ENCODE data around the gene ZFYVE16.
"Not testable (repeated sequence)": the region's sequence is repeated elsewhere in the genome, so short reads cannot be mapped to it uniquely, and the experiment has no call there.

Gene ZFYVE16

GRCh38 chr5:80407735-80408483, at the start of gene ZFYVE16:
Gene ZFYVE16, plus strand, starts transcription at chr5:80408064. Its CDS starts 26,084 bp downstream, at chr5:80434148.
- DNase-seq, result peak; percentile 88 to 96 (median 94)

DNA sequence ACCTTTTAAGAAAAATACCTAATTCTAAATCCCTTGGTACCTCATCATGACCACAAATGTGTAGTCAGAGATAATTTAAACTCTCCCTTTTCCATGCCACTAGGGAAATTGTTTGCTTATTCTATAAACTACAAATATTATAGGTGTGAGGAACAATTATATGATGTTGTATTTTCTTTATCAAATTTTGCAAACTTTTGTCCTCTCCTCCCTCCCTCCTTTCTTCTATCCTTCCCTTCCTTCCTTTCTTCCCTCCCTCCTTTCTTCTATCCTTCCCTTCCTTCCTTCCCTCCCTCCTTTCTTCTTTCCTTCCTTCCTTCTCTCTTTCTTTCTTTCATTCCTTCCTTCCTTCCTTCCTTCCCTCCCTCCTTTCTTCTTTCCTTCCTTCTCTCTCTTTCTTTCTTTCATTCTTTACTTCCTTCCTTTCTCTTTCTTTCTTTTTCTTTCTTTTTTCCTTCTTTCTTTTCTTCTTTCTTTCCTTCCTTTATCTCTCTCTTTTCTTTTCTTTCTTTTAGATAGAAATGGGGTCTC, 46.9 kb upstream of the ZFYVE16 start:
- DNase-seq, result no peak

GRCh38 chr5:80364892-80365291, 43.0 kb upstream of the ZFYVE16 start:
- no peak for DNase-seq

DNA sequence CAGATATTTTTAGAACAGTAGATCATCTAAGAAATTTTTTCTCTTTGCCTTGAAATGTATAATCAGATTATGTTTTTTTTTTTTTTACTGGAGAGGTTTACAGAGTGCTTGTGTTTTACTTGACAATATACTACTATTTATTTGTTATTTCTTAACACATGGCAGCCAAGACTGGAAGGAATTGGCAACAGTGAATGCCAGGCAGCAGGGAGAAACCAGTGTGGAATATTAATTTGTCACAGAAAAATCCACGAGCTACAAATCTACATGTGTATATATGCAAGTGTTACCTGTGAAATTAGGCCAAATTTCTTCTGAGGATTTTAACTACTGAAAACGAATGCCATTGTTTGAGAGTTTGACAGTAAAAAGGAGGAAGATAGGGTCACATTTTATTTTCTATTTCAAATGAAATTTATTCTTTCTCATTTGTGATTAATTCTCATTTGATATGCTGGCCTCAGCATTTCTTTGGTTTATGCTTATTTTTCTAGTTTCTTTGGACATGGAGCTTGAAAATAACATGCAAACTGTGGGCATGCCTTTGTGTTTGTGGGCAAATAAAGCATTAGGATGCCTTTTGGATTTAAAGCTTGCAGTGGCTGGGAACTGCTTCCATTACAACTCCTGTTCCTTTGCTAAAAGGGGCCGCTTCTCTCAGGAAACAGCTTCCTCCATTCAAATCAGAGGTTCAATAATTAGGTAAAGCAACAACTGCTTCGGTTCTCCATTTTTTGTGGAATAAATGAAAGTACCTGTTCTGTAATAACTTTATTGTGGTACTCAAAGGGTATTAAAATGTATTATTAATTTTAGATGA, 39.0 kb upstream of the ZFYVE16 start:
- DNase-seq, result no peak

- no peak for DNase-seq
Measured at GRCh38 chr5:80369521-80369920, 38.3 kb upstream of the ZFYVE16 start.

DNA sequence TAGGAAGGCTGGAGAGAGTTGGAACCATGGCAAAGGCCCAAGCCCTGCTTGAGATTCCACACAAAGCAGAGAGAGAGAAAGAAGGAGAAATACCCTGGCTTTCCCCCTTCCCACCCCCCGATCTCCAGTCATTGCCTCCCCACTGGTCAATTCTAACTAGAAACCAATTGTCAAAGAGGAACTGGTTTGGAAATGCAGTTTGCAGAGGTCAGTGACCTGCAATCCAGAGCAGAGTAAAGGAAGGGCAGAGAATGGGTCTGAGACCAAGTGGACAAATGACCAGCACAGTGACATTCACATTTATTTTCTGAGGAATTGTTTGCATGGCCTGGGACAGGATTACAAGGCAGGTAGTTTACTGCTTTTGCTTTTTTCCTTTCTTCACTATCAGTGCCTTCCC, 37.5 kb upstream of the ZFYVE16 start:
- no peak for DNase-seq

DNA sequence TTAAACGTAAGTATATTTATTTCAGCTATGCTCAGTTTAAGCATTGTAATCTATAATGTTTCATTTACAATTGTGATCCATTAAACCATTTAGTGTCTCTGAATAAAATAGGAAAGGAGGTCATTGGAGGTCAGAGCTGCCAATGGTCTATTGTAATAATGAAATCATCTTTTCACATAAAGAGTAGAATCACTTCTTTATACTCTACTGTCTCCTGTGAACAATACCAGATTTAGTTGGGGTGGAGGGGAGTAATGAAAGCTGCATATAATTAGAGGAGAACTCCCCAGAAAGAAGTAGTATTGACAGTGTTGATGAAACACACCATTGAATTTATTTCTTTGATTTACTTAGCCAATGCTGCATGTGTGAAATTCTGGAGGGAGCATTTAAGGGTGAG, 35.1 kb upstream of the ZFYVE16 start:
- DNase-seq, result no peak

GRCh38 chr5:80374188-80374587, 33.7 kb upstream of the ZFYVE16 start:
- DNase-seq, result no peak

- no peak for DNase-seq
Measured at GRCh38 chr5:80376557-80376956, 31.3 kb upstream of the ZFYVE16 start.

GRCh38 chr5:80382488-80382887, 25.4 kb upstream of the ZFYVE16 start:
- no peak for DNase-seq

GRCh38 chr5:80387063-80387768, 20.6 kb upstream of the ZFYVE16 start:
- no peak for DNase-seq

- DNase-seq, result no peak
Measured at GRCh38 chr5:80389580-80389979, 18.3 kb upstream of the ZFYVE16 start.

DNA sequence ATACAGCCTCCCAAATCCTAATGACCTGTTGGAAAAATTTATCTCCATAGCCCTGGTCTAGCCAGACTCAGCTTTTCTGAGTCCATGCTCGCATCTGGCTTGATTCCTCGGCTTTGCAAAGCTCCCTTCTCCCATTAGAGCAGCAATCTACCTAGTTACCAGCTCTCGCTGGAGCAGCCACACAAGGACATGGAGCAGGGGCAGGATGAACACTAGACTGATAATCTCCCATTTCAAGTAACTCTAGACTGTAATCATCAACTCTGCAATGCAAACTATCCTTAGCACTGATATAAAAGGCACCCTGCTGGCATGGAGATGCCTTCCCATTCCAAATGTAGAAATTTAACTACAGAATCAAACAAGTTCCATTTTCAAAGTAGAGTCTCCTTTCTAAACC, 17.5 kb upstream of the ZFYVE16 start:
- DNase-seq, result not testable (repeated sequence)

- not testable (repeated sequence) for DNase-seq
Measured at GRCh38 chr5:80391267-80391666, 16.6 kb upstream of the ZFYVE16 start.

- DNase-seq, result no peak
Measured at GRCh38 chr5:80399526-80400239, 8.2 kb upstream of the ZFYVE16 start.

DNA sequence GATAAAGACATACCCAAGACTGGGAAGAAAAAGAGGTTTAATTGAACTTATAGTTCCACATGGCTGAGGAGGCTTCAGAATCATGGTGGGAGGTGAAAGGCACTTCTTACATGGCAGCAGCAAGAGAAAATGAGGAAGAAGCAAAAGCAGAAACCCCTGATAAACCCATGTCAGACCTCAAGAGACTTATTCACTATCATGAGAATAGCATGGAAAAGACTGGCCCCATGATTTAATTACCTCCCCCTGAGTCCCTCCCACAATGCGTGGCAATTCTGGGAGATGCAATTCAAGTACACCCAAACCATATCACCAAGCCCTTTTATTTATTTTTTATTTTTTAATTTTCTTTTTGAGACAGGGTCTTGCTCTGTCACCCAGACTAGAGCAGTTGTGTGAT, 7.5 kb upstream of the ZFYVE16 start:
- DNase-seq, result not testable (repeated sequence)

GRCh38 chr5:80403782-80404181, 4.1 kb upstream of the ZFYVE16 start:
- no peak for DNase-seq

DNA sequence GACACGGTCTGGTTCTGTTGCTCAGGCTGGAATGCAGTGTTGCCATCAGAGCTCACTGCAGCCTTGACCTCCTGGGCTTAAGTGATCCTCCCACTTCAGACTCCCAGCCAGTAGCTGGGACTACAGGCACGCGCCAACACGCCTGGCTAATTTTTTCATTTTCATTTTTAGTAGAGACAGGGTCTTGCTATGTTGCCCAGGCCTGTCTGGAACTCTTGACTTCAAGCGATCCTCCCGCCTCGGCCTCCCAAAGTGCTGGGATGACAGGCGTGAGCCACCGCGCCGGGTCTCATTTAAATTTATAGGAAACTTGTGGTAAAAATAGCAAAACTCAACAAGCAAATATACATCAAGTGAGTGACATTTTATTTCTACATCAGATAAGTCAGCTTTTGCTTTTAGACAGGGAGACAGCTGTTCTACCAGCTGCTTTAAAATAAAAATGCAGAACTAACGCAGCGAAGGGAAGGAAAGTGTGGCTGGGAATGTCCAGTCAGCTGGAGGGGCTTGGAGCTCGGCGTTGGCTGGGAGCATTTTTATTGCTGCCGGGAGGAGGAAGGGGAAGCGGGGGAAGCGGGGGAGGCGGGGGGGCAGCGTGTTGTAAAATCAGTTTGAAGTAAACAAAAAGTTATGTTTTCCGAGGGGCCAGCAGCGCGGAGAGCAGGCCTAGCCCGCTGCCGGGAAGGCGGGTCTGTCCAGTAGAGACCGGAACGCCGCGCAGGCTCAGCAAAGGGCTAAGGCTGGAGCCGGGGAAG, 707 bp upstream of the ZFYVE16 start:
- peak in 1 of 6 experiments; percentile 22 for DNase-seq

GRCh38 chr5:80408484-80409366, 861 bp downstream of the ZFYVE16 start:
- DNase-seq, result peak in 2 of 6 experiments; percentile 4 to 39

GRCh38 chr5:80409367-80409966, 1.6 kb downstream of the ZFYVE16 start:
- no peak for DNase-seq

Data from stimulated activated naive CD4-positive, alpha-beta T cell (primary cell).